H1 (cell line): Measurements from ENCODE around the gene DYRK1A. TPM values are rescaled to one million over a fixed set of nuclear protein-coding genes. Genes with fewer than 3 reads are reported as not detected.

Source experiments
- CTCF ChIA-PET: fragments of 300-600 bp; sonication (Branson Sonifier 250); formaldehyde crosslinking; loops from one replicate; lab custom pipeline; 2021; ENCODE audit not compliant: partially characterized antibody; lab: Charles Lee
- POLR2A ChIA-PET: fragments of 300-600 bp; sonication (Branson Sonifier 250); formaldehyde crosslinking; loops from one replicate; lab custom pipeline; 2021; ENCODE audit warnings: inconsistent platforms; ENCODE audit not compliant: partially characterized antibody; lab: Charles Lee
- DNase-seq, 2 experiments: peaks; one replicate each; pipeline versions ENCODE4 v3.0.0 to v3.0.0-alpha.2; 2010 to 2022; ENCODE audit warnings: low spot score in 2 of 2, low read depth in 1 of 2, mixed read lengths in 1 of 2
- FAIRE-seq: peaks from 2 replicates; lab custom pipeline; 2011; peaks lifted over from hg19 to GRCh38; lab: Jason Lieb, UNC
- H2AFZ ChIP-seq: 2 replicates; pipeline ENCODE4 v1.8.1; 2012; ENCODE audit warnings: low read length, inconsistent platforms
- H2AK5ac ChIP-seq: 2 replicates; pipeline ENCODE4 v1.6.1; 2013; ENCODE audit warnings: low read depth, low read length
- H2BK120ac ChIP-seq: replicated peaks from 2 replicates; pipeline ENCODE3; 2013; ENCODE audit warnings: low read depth, low read length, inconsistent platforms
- H2BK12ac ChIP-seq: 2 replicates; pipeline ENCODE4 v1.6.1; 2013; ENCODE audit warnings: low read depth, low read length
- H2BK15ac ChIP-seq: 2 replicates; pipeline ENCODE4 v1.6.1; 2013; ENCODE audit warnings: low read length
- H2BK20ac ChIP-seq: 2 replicates; pipeline ENCODE4 v1.6.1; 2013; ENCODE audit warnings: low read length
- H2BK5ac ChIP-seq: 2 replicates; pipeline ENCODE4 v1.6.1; 2013; ENCODE audit warnings: low read depth, low read length
- H3K14ac ChIP-seq: 2 replicates; pipeline ENCODE4 v1.6.1; 2013; ENCODE audit warnings: inconsistent platforms; ENCODE audit not compliant: insufficient read length
- H3K18ac ChIP-seq: 2 replicates; pipeline ENCODE4 v1.6.1; 2013; ENCODE audit warnings: low read length; ENCODE audit errors: extremely low read depth
- H3K23ac ChIP-seq: 2 replicates; pipeline ENCODE4 v1.6.1; 2013; ENCODE audit warnings: inconsistent platforms; ENCODE audit not compliant: insufficient read length
- H3K23me2 ChIP-seq: 2 replicates; pipeline ENCODE4 v1.6.1; 2013; ENCODE audit warnings: low read depth, low read length
- H3K27ac ChIP-seq: 2 replicates; pipeline ENCODE4 v1.6.1; 2011; ENCODE audit warnings: low read depth, low read length, inconsistent platforms
- H3K27me3 ChIP-seq, 4 experiments: replicated peaks in 1 of 4; 1 replicate in 1 of 4; 2 replicates in 3 of 4; pipeline versions ENCODE4 v1.6.1 to v1.8.1; 2011 to 2013; ENCODE audit warnings: low read length in 3 of 4, mild to moderate bottlenecking in 3 of 4, inconsistent platforms in 2 of 4, mixed read lengths in 2 of 4, moderate library complexity in 1 of 4; ENCODE audit not compliant: control insufficient read depth in 3 of 4, insufficient read depth in 3 of 4; ENCODE audit errors: extremely low read depth in 1 of 4
- H3K36me3 ChIP-seq, 4 experiments: 2 replicates each; pipeline versions ENCODE4 v1.6.1 to v1.8.1; 2011 to 2013; ENCODE audit warnings: mild to moderate bottlenecking in 4 of 4, low read length in 3 of 4, moderate library complexity in 2 of 4, control low read depth in 1 of 4, inconsistent platforms in 1 of 4; ENCODE audit not compliant: insufficient read depth in 4 of 4, control insufficient read depth in 2 of 4
- H3K4ac ChIP-seq: replicated peaks from 2 replicates; pipeline ENCODE3; 2013; ENCODE audit warnings: low read length, low read depth, mixed read lengths, inconsistent platforms; ENCODE audit not compliant: insufficient read length
- H3K4me1 ChIP-seq, 4 experiments: replicated peaks in 1 of 4; 1 replicate in 1 of 4; 2 replicates in 3 of 4; pipeline versions ENCODE4 v1.6.1 to v1.8.1; 2011 to 2013; ENCODE audit warnings: low read length in 3 of 4, inconsistent platforms in 2 of 4, mixed read lengths in 1 of 4; ENCODE audit not compliant: insufficient read depth in 4 of 4, control insufficient read depth in 3 of 4
- H3K4me2 ChIP-seq, 2 experiments: 2 replicates each; pipeline versions ENCODE4 v1.6.1 to v1.8.1; 2011 to 2013; ENCODE audit warnings: low read depth in 2 of 2, low read length in 2 of 2, control low read depth in 1 of 2, inconsistent platforms in 1 of 2, mild to moderate bottlenecking in 1 of 2; ENCODE audit not compliant: insufficient read depth in 1 of 2
- H3K4me3 ChIP-seq, 4 experiments: fragments of 200-600, 300-600 bp in 1 of 4; sonication (generic), shearing (Covaris generic), sonication (Bioruptor Twin) in 1 of 4; 2 replicates each; pipeline versions ENCODE4 v1.5.1 to v1.8.1; 2011 to 2016; ENCODE audit warnings: low read length in 4 of 4, low read depth in 3 of 4, control low read depth in 2 of 4, inconsistent platforms in 2 of 4, mild to moderate bottlenecking in 2 of 4, mixed read lengths in 1 of 4, moderate library complexity in 1 of 4; ENCODE audit not compliant: insufficient read depth in 2 of 4; ENCODE audit errors: extremely low read depth in 1 of 4
- H3K56ac ChIP-seq: replicated peaks from 2 replicates; pipeline ENCODE3; 2013; ENCODE audit warnings: low read depth, mild to moderate bottlenecking, mixed read lengths, low read length, inconsistent platforms; ENCODE audit not compliant: insufficient read length
- H3K79me1 ChIP-seq: 2 replicates; pipeline ENCODE4 v1.6.1; 2013; ENCODE audit warnings: low read depth, low read length, control low read depth
- H3K79me2 ChIP-seq, 2 experiments: 2 replicates each; pipeline versions ENCODE4 v1.6.1 to v1.8.1; 2012 to 2013; ENCODE audit warnings: low read length in 2 of 2, mild to moderate bottlenecking in 2 of 2, inconsistent platforms in 1 of 2; ENCODE audit not compliant: insufficient read depth in 2 of 2, control insufficient read depth in 1 of 2
- H3K9ac ChIP-seq, 4 experiments: replicated peaks in 1 of 4; 1 replicate in 1 of 4; 2 replicates in 3 of 4; pipeline versions ENCODE4 v1.6.1 to v1.8.1; 2011 to 2013; ENCODE audit warnings: low read depth in 3 of 4, low read length in 3 of 4, control low read depth in 2 of 4, mild to moderate bottlenecking in 2 of 4, moderate library complexity in 2 of 4, inconsistent platforms in 1 of 4; ENCODE audit errors: extremely low read depth in 1 of 4
- H3K9me3 ChIP-seq, 2 experiments: 2 replicates each; pipeline versions ENCODE4 v1.6.1 to v1.8.1; 2012 to 2013; ENCODE audit warnings: mild to moderate bottlenecking in 2 of 2, moderate library complexity in 2 of 2, control low read depth in 1 of 2, inconsistent platforms in 1 of 2, low read depth in 1 of 2, low read length in 1 of 2, mixed read lengths in 1 of 2; ENCODE audit not compliant: insufficient read depth in 2 of 2
- H4K20me1 ChIP-seq, 2 experiments: replicated peaks in 1 of 2; 2 replicates each; pipeline versions ENCODE3 to v1.8.1; 2011 to 2013; ENCODE audit warnings: inconsistent platforms in 2 of 2, low read length in 2 of 2, mild to moderate bottlenecking in 1 of 2; ENCODE audit not compliant: insufficient read depth in 2 of 2, control insufficient read depth in 1 of 2
- H4K5ac ChIP-seq: 2 replicates; pipeline ENCODE4 v1.6.1; 2013; ENCODE audit warnings: low read length, low read depth, mixed read lengths, inconsistent platforms; ENCODE audit not compliant: insufficient read length
- H4K8ac ChIP-seq: 2 replicates; pipeline ENCODE4 v1.8.0; 2013; ENCODE audit warnings: mild to moderate bottlenecking, moderate library complexity, low read length, inconsistent platforms; ENCODE audit not compliant: insufficient read depth; ENCODE audit errors: extremely low read depth
- H4K91ac ChIP-seq: replicated peaks from 2 replicates; pipeline ENCODE3; 2013; ENCODE audit warnings: low read length, mixed read lengths, inconsistent platforms; ENCODE audit not compliant: insufficient read length
- WGBS, 2 experiments: shearing (Covaris generic) in 1 of 2; methylation state at CpG; one replicate each; pipeline versions ENCODE4 v1.1.6 to v1.1.7; 2013 to 2015; ENCODE audit warnings: low lambda C conversion rate in 2 of 2, mixed read lengths in 2 of 2, inconsistent platforms in 1 of 2, low coverage in 1 of 2, missing lambda C conversion rate in 1 of 2; ENCODE audit not compliant: insufficient replicate concordance in 2 of 2, insufficient coverage in 1 of 2, insufficient read length in 1 of 2; ENCODE audit errors: extremely low coverage in 1 of 2, missing lambda C conversion rate in 1 of 2; 5-methylcytosine and 5-hydroxymethylcytosine counted together
- polyA plus RNA-seq, 7 experiments: library from polyadenylated mRNA; depleted of rRNA in 3 of 7; stranded (reverse) in 5 of 7; unstranded in 2 of 7; fragments of >200 nt in 5 of 7; fragments of 200-250 nt in 2 of 7; gene quantifications; 1 replicate in 5 of 7; 2 replicates in 1 of 7; 4 replicates in 1 of 7; pipeline versions ENCODE4 v1.2.1 to v1.2.3, GENCODE V29; 2011 to 2013; ENCODE audit warnings: missing spikeins in 2 of 7, mixed read lengths in 2 of 7
- total RNA-seq: library from RNA; stranded (reverse); fragmentation: NEBNext Ultra II Directional; extraction: Animal tissue kit (Norgen Biotek cat#: 25700); gene quantifications from 2 replicates; pipeline ENCODE4 v1.2.1, GENCODE V29; 2021
- TF ChIP-seq, protein P1 (sequence below): IDR thresholded peaks from 2 replicates; pipeline ENCODE4 v1.6.1; 2011; ENCODE audit warnings: low read length, improper control_type of control experiment

DYRK1A gene
- total and polyA plus RNA-seq, 2 of the 8 experiments (the other 6 are each of a cell fraction or from before 2014, with no cell fraction given): 61.1 to 62.2 TPM

GRCh38 chr21:37356706-37357105 is 9.9 kb upstream of the DYRK1A start:
- peaks cover 0 to 8% (median 6%) of the 10 kb centered on the region in 4 experiments; a peak in 5 of 7 replicates for H3K4me1 ChIP-seq
- H3K9ac ChIP-seq: no peak overlapping the region
- POLR2A ChIA-PET: interaction anchor here (0.9 to 2.2 kb wide), 4 partner anchors 8 to 99 kb away, joined by 3 to 9 read pairs (median 4); partner anchors contain the start of gene DYRK1A
- H4K8ac ChIP-seq: no peak overlapping the region
- H2AK5ac ChIP-seq: no peak overlapping the region
- H3K79me1 ChIP-seq: no peaks in the 10 kb centered on the region
- TF ChIP-seq, protein P1, sequence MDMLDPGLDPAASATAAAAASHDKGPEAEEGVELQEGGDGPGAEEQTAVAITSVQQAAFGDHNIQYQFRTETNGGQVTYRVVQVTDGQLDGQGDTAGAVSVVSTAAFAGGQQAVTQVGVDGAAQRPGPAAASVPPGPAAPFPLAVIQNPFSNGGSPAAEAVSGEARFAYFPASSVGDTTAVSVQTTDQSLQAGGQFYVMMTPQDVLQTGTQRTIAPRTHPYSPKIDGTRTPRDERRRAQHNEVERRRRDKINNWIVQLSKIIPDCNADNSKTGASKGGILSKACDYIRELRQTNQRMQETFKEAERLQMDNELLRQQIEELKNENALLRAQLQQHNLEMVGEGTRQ: no peak
- H2BK20ac ChIP-seq: no peak overlapping the region
- H2BK15ac ChIP-seq: no peak overlapping the region
- H2BK5ac ChIP-seq: no peak overlapping the region
- no peak overlapping the region for H3K56ac ChIP-seq
- H3K18ac ChIP-seq: no peak overlapping the region
- DNase-seq (no peak), FAIRE-seq (no peak)
- H4K91ac ChIP-seq: no peak overlapping the region
- CTCF ChIA-PET: no interaction called here
- 90% methylated on average over 5 of the region's 5 CpGs; no CpG with 5 or more reads in 1 of the 2 experiments for WGBS, 2 experiments
- no peak overlapping the region for H3K4me3 ChIP-seq
- H4K20me1 ChIP-seq: no peaks in the 10 kb centered on the region
- H3K14ac ChIP-seq: no peak overlapping the region
- H3K9me3 ChIP-seq: no peaks in the 10 kb centered on the region
- no peak overlapping the region for H3K4ac ChIP-seq
- H3K27me3 ChIP-seq: no peaks in the 10 kb centered on the region
- H3K27ac ChIP-seq: no peak overlapping the region
- no peaks in the 10 kb centered on the region for H3K36me3 ChIP-seq
- no peak overlapping the region for H4K5ac ChIP-seq
- H3K23ac ChIP-seq: no peak overlapping the region
- no peak overlapping the region for H2BK120ac ChIP-seq
- H3K23me2 ChIP-seq: no peaks in the 10 kb centered on the region
- H3K4me2 ChIP-seq: no peak overlapping the region
- no peak overlapping the region; the same call in 1 of the 2 replicates for H2AFZ ChIP-seq
- H3K79me2 ChIP-seq: no peaks in the 10 kb centered on the region
- H2BK12ac ChIP-seq: no peak overlapping the region
